HepG2 (cell line): Measurements from ENCODE around the gene PYURF. TPM values are rescaled to one million over a fixed set of nuclear protein-coding genes. Genes with fewer than 3 reads are reported as not detected.

ENCODE experiments used
- ATAC-seq: fragments of 200-7000 bp; cut with Tn5 transposase; 3 replicates; pipeline ENCODE4 v1.9.1; 2020; ENCODE audit warnings: mild to moderate bottlenecking, moderate library complexity
- BruUV-seq: library from RNA; stranded (reverse); fragments of 400-500 nt; replicated peaks from 2 replicates; lab custom pipeline; 2021; lab: Mats Ljungman, UMichigan
- CTCF ChIA-PET: fragments of 300-600 bp; formaldehyde crosslinking; extraction: SDS; loops from one replicate; lab custom pipeline; 2021; ENCODE audit warnings: low total read pairs, inconsistent platforms, low intra/inter-chr PET ratio; lab: Yijun Ruan, JAX
- POLR2A ChIA-PET: fragments of 350-600 bp; sonication (Branson Sonifier 250); formaldehyde crosslinking; loops from one replicate; lab custom pipeline; 2020; ENCODE audit warnings: antibody characterized with exemption, inconsistent platforms; lab: Yijun Ruan, JAX
- DNase-seq: peaks from one replicate; pipeline ENCODE4 v3.0.0-alpha.2; 2015; ENCODE audit warnings: low spot score
- FAIRE-seq: peaks from 3 replicates; lab custom pipeline; 2011; peaks lifted over from hg19 to GRCh38; lab: Jason Lieb, UNC
- H2AFZ ChIP-seq: one replicate; pipeline ENCODE4 v1.6.1; 2011; ENCODE audit warnings: low read length, inconsistent platforms
- H3K27ac ChIP-seq: fragments of 300-600 bp; 3 replicates; pipeline ENCODE4 v1.8.0; 2011; ENCODE audit warnings: mixed run types, mild to moderate bottlenecking, mixed read lengths, low read length, inconsistent platforms; ENCODE audit not compliant: insufficient read depth; ENCODE audit errors: extremely low read length
- H3K27me3 ChIP-seq, 2 experiments: fragments of 200-600 bp in 1 of 2; 2 replicates in 1 of 2; 3 replicates in 1 of 2; pipeline versions ENCODE4 v1.6.0 to v1.8.0; 2011; ENCODE audit warnings: low read length in 2 of 2, mild to moderate bottlenecking in 2 of 2, moderate library complexity in 2 of 2, inconsistent platforms in 1 of 2; ENCODE audit not compliant: insufficient read depth in 2 of 2, control insufficient read depth in 1 of 2
- H3K36me3 ChIP-seq, 2 experiments: fragments of 200-600 bp in 1 of 2; replicated peaks in 1 of 2; 2 replicates in 1 of 2; 3 replicates in 1 of 2; pipeline versions ENCODE4 v1.5.1 to v1.8.0; 2011; ENCODE audit warnings: low read length in 2 of 2, inconsistent platforms in 1 of 2; ENCODE audit not compliant: insufficient read depth in 2 of 2, control insufficient read depth in 1 of 2
- H3K4me1 ChIP-seq: 2 replicates; pipeline ENCODE4 v1.5.1; 2012; ENCODE audit warnings: low read length, inconsistent platforms; ENCODE audit not compliant: insufficient read depth
- H3K4me2 ChIP-seq: 2 replicates; pipeline ENCODE4 v1.6.0; 2011; ENCODE audit warnings: low read depth, low read length, inconsistent platforms
- H3K4me3 ChIP-seq, 3 experiments: fragments of 200-600 bp in 1 of 3; sonication (generic), shearing (Covaris generic) in 1 of 3; replicated peaks in 1 of 3; 2 replicates each; pipeline ENCODE4 v1.5.1; 2011 to 2016; ENCODE audit warnings: low read length in 3 of 3, inconsistent platforms in 2 of 3, low read depth in 2 of 3, mild to moderate bottlenecking in 2 of 3, control low read depth in 1 of 3, mixed read lengths in 1 of 3; ENCODE audit not compliant: insufficient read depth in 1 of 3
- H3K79me2 ChIP-seq: one replicate; pipeline ENCODE4 v1.6.1; 2011; ENCODE audit warnings: low read length, inconsistent platforms; ENCODE audit not compliant: insufficient read depth
- H3K9ac ChIP-seq: 2 replicates; pipeline ENCODE4 v1.6.0; 2011; ENCODE audit warnings: mild to moderate bottlenecking, low read depth, low read length, inconsistent platforms; ENCODE audit not compliant: insufficient read depth
- H3K9me3 ChIP-seq: 2 replicates; pipeline ENCODE4 v1.5.1; 2012; ENCODE audit warnings: mild to moderate bottlenecking, low read length
- H4K20me1 ChIP-seq: 2 replicates; pipeline ENCODE4 v1.6.0; 2011; ENCODE audit warnings: inconsistent platforms, mild to moderate bottlenecking, low read length, moderate library complexity; ENCODE audit not compliant: insufficient read depth
- ATF1 ChIP-seq: IDR thresholded peaks from 2 replicates; pipeline ENCODE4 v1.6.1; 2016; ENCODE audit warnings: mild to moderate bottlenecking, control low read depth
- CCAR2 ChIP-seq: fragments of 200-400 bp; formaldehyde crosslinking; optimal IDR thresholded peaks from 2 replicates; pipeline ENCODE3; 2018; ENCODE audit warnings: low read depth, mild to moderate bottlenecking, low read length, moderate library complexity
- GLI4 ChIP-seq: sonication (generic); formaldehyde crosslinking; IDR thresholded peaks from 2 replicates; pipeline ENCODE4 v1.5.1; 2020; ENCODE audit warnings: missing genetic modification reagents, mild to moderate bottlenecking, moderate library complexity, borderline replicate concordance
- MAF1 ChIP-seq: sonication (generic); formaldehyde crosslinking; IDR thresholded peaks from 2 replicates; pipeline ENCODE4 v1.5.0; 2020; ENCODE audit warnings: missing genetic modification reagents, borderline replicate concordance
- PHB2 ChIP-seq: fragments of 450-650 bp; IDR thresholded peaks from 2 replicates; pipeline ENCODE4 v1.6.1; 2018; ENCODE audit not compliant: partially characterized antibody
- TEAD3 ChIP-seq: optimal IDR thresholded peaks from 2 replicates; pipeline ENCODE3; 2016; ENCODE audit warnings: borderline replicate concordance
- ZNF772 ChIP-seq: sonication (generic); formaldehyde crosslinking; IDR thresholded peaks from 2 replicates; pipeline ENCODE4 v1.5.0; 2020; ENCODE audit warnings: mild to moderate bottlenecking, missing genetic modification reagents
- WGBS: methylation state at CpG from one replicate; pipeline ENCODE4 v1.1.6; 2017; ENCODE audit warnings: low lambda C conversion rate; 5-methylcytosine and 5-hydroxymethylcytosine counted together
- in situ Hi-C: cut with HindIII; loops from 2 replicates; pipeline ENCODE4 v1.10.0; 2017; ENCODE audit warnings: low pct_unique_long_range_greater_than_20kb; ENCODE audit not compliant: extremely low pct_ligation_motif_present
- intact Hi-C: fragments of 100-400 bp; cut with micrococcal nuclease; formaldehyde crosslinking; loops from one replicate; pipeline ENCODE4 v1.10.0; 2022; ENCODE audit not compliant: unreplicated experiment
- polyA plus RNA-seq, 8 experiments: library from polyadenylated mRNA; depleted of rRNA in 3 of 8; stranded (reverse) in 7 of 8; unstranded in 1 of 8; fragments of >200 nt; fragmentation: Illumina TruSeq in 4 of 8; extraction: Trizol in 4 of 8; gene quantifications; 2 replicates each; pipeline versions ENCODE4 v1.2.1 to v1.2.3, GENCODE V29; 2011 to 2016; ENCODE audit warnings: low read depth in 4 of 8, missing spikeins in 1 of 8, mixed read lengths in 1 of 8; ENCODE audit not compliant: insufficient read depth in 1 of 8
- total RNA-seq, 5 experiments: library from RNA; depleted of rRNA; stranded (reverse); fragments of >200 nt; fragmentation: Illumina TruSeq; extraction: Trizol; gene quantifications; 2 replicates each; pipeline ENCODE4 v1.2.3, GENCODE V29; 2016; ENCODE audit warnings: low read depth in 1 of 5
- TF ChIP-seq, protein P1 (sequence below): sonication (generic); formaldehyde crosslinking; IDR thresholded peaks from 2 replicates; pipeline ENCODE4 v1.4.0; 2020; ENCODE audit warnings: missing genetic modification reagents
- TF ChIP-seq, protein P2 (sequence below): sonication (generic); formaldehyde crosslinking; IDR thresholded peaks from 2 replicates; pipeline ENCODE4 v1.5.0; 2020; ENCODE audit warnings: missing genetic modification reagents

PYURF gene
- total and polyA plus RNA-seq, 2 of the 13 experiments (the other 11 are each of a cell fraction or from before 2014, with no cell fraction given): 59.9 to 95.2 TPM

DNA sequence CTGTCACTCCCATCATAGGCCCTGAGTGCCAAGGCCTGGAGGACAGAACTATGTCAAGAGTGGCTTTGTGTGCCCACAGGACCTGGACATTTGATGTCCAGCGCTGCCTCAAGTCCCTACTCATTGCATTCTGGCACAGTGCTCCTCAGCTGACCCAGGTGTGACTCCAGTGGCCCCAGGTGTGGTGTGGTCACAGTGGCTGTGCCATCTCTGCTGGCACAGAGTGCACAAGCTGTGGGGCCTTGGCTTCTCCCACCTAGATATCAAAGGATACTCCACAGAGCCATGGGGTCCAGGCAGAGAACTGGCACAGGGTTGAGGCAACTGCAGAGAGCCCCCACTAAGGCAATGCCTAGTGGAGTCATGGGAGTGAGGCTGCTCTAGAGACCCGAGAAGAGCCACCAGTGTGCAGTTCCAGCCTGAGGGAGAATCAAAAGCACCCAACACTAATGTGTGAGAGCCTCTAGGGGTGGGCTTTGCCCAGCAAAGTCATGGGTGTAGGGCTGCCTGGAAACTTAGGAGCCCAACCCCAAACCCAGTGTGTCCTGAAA is 25.6 kb downstream of the PYURF start:
- TF ChIP-seq CCAR2 (no peak), ZNF772 (CRISPR knock-in tag) (no peak), PHB2 (no peak), TEAD3 (CRISPR knock-in tag) (no peak), GLI4 (CRISPR knock-in tag) (no peak), MAF1 (CRISPR knock-in tag) (no peak), ATF1 (CRISPR knock-in tag) (no peak)
- TF ChIP-seq, protein P1, sequence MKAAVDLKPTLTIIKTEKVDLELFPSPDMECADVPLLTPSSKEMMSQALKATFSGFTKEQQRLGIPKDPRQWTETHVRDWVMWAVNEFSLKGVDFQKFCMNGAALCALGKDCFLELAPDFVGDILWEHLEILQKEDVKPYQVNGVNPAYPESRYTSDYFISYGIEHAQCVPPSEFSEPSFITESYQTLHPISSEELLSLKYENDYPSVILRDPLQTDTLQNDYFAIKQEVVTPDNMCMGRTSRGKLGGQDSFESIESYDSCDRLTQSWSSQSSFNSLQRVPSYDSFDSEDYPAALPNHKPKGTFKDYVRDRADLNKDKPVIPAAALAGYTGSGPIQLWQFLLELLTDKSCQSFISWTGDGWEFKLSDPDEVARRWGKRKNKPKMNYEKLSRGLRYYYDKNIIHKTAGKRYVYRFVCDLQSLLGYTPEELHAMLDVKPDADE (CRISPR knock-in tag): no peak
- TF ChIP-seq, protein P2, sequence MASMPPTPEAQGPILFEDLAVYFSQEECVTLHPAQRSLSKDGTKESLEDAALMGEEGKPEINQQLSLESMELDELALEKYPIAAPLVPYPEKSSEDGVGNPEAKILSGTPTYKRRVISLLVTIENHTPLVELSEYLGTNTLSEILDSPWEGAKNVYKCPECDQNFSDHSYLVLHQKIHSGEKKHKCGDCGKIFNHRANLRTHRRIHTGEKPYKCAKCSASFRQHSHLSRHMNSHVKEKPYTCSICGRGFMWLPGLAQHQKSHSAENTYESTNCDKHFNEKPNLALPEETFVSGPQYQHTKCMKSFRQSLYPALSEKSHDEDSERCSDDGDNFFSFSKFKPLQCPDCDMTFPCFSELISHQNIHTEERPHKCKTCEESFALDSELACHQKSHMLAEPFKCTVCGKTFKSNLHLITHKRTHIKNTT (CRISPR knock-in tag): no peak
- ATAC-seq: no peak
- POLR2A ChIA-PET: no interaction called here

More for the DNA sequence above, 25.6 kb downstream of the PYURF start:
- WGBS: 0% methylated on average over 2 of the region's 2 CpGs
- DNase-seq (no peak), FAIRE-seq (no peak)
- no TSS peak for BruUV-seq
- H3K79me2 ChIP-seq: no peaks in the 10 kb centered on the region
- CTCF ChIA-PET: no interaction called here
- H2AFZ ChIP-seq: no peak overlapping the region
- in situ Hi-C loops: no loop called here
- H3K36me3 ChIP-seq: no peaks in the 10 kb centered on the region
- H3K4me1 ChIP-seq: no peaks in the 10 kb centered on the region
- no peak overlapping the region for H3K4me3 ChIP-seq
- no peak overlapping the region for H3K27ac ChIP-seq
- H3K9me3 ChIP-seq: no peaks in the 10 kb centered on the region
- H4K20me1 ChIP-seq: no peaks in the 10 kb centered on the region
- intact Hi-C loops: no loop called here
- peaks cover 0 to 6% of the 10 kb centered on the region in 2 experiments; a peak in 2 of 5 replicates for H3K27me3 ChIP-seq
- H3K9ac ChIP-seq: no peak overlapping the region
- H3K4me2 ChIP-seq: no peak overlapping the region
